A549 (cell line): ENCODE data around the gene DUSP1.

Experiments
- CTCF ChIP-seq: fragments of >200 bp; sonication (Bioruptor Twin); formaldehyde crosslinking; IDR thresholded peaks from 3 replicates; pipeline ENCODE4 v1.5.1; 2016
- JUN ChIP-seq, 2 experiments: fragments of >200 bp; sonication (Bioruptor Twin); formaldehyde crosslinking; IDR thresholded peaks; 2 replicates in 1 of 2; 3 replicates in 1 of 2; pipeline ENCODE4 v1.6.1; 2016 to 2017
- MAX ChIP-seq: IDR thresholded peaks from 2 replicates; pipeline ENCODE4 v1.6.1; 2012

GRCh38 chr5:172766287-172767108, 4.5 kb downstream of the DUSP1 start:
- TF ChIP-seq MAX, result peak; percentile 71
- TF ChIP-seq CTCF, result no peak
- peak; percentile 93 to 95 for TF ChIP-seq JUN (IDR thresholded peaks at IDR 0.05)
